Suprapubic skin (tissue), 4 donors: ENCODE measurements around the gene PACS1.

Source experiments
- CTCF ChIP-seq, 2 donors: fragments of 200-600 bp in 1 of 2; fragments of 450-650 bp in 1 of 2; sonication (generic) in 1 of 2; IDR thresholded peaks; one replicate each; pipeline ENCODE4 v1.5.1; 2016 to 2019; ENCODE audit warnings: antibody characterized with exemption in 2 of 2, mild to moderate bottlenecking in 1 of 2, moderate library complexity in 1 of 2
- EP300 ChIP-seq: sonication (generic); formaldehyde crosslinking; IDR thresholded peaks from one replicate; pipeline ENCODE4 v1.6.1; 2017; ENCODE audit warnings: antibody characterized with exemption
- POLR2AphosphoS5 ChIP-seq, 3 donors: sonication (generic); formaldehyde crosslinking; IDR thresholded peaks; one replicate each; pipeline ENCODE4 v1.6.1; 2017; ENCODE audit warnings: antibody characterized with exemption in 3 of 3

- no peak for TF ChIP-seq EP300
- no peak for TF ChIP-seq CTCF (IDR thresholded peaks at IDR 0.05)
- no peak for TF ChIP-seq POLR2AphosphoS5 (IDR thresholded peaks at IDR 0.05)
Observed at GRCh38 chr11:66224226-66224855, 154.3 kb downstream of the PACS1 start.
